ENCODE results near the gene ARL14EP.

The ARL14EP gene

GRCh38 chr11:30329150-30329940 is 6.4 kb downstream of the ARL14EP start:
- DNase-seq = no peak

GRCh38 chr11:30333405-30333804 is 10.5 kb downstream of the ARL14EP start:
- DNase-seq = no peak

- no peak for DNase-seq
These were observed 19.8 kb downstream of the ARL14EP start for GRCh38 chr11:30342736-30343166.

- DNase-seq = no peak
These were observed 21.2 kb downstream of the ARL14EP start for GRCh38 chr11:30344085-30344484.

GRCh38 chr11:30345644-30346043 is 22.7 kb downstream of the ARL14EP start:
- DNase-seq = no peak

- peak in 1 of 2 donors; percentile 33 for DNase-seq
These were observed 23.3 kb downstream of the ARL14EP start for GRCh38 chr11:30346068-30346688.

- DNase-seq = no peak
These were observed 25.1 kb downstream of the ARL14EP start for GRCh38 chr11:30348035-30348434.

- no peak for DNase-seq
These were observed 27.0 kb downstream of the ARL14EP start for GRCh38 chr11:30349885-30350284.

GRCh38 chr11:30350384-30350783 is 27.5 kb downstream of the ARL14EP start:
- DNase-seq = no peak

GRCh38 chr11:30351061-30351460 is 28.2 kb downstream of the ARL14EP start:
- no peak for DNase-seq

- no peak for DNase-seq
These were observed 33.5 kb downstream of the ARL14EP start for GRCh38 chr11:30356391-30356790.

GRCh38 chr11:30357872-30358271 is 35.0 kb downstream of the ARL14EP start:
- no peak for DNase-seq

GRCh38 chr11:30358536-30358935 is 35.6 kb downstream of the ARL14EP start:
- DNase-seq = no peak

- DNase-seq = no peak
These were observed 37.8 kb downstream of the ARL14EP start for GRCh38 chr11:30360741-30361140.

GRCh38 chr11:30364139-30364836 is 41.4 kb downstream of the ARL14EP start:
- DNase-seq = no peak

GRCh38 chr11:30364837-30365482 is 42.1 kb downstream of the ARL14EP start:
- no peak for DNase-seq

GRCh38 chr11:30365793-30366517 is 43.1 kb downstream of the ARL14EP start:
- DNase-seq = no peak

- no peak for DNase-seq
These were observed 45.5 kb downstream of the ARL14EP start for GRCh38 chr11:30368394-30368793.

- DNase-seq = no peak
These were observed 47.3 kb downstream of the ARL14EP start for GRCh38 chr11:30370164-30370563.

- no peak for DNase-seq
These were observed 54.4 kb downstream of the ARL14EP start for GRCh38 chr11:30377347-30377746.

GRCh38 chr11:30380846-30381245 is 57.9 kb downstream of the ARL14EP start:
- no peak for DNase-seq

- no peak for DNase-seq
These were observed 59.0 kb downstream of the ARL14EP start for GRCh38 chr11:30381879-30382278.

Measured in bone marrow (tissue), 2 donors.